ENCODE results near the gene APLNR.

APLNR gene

DNA sequence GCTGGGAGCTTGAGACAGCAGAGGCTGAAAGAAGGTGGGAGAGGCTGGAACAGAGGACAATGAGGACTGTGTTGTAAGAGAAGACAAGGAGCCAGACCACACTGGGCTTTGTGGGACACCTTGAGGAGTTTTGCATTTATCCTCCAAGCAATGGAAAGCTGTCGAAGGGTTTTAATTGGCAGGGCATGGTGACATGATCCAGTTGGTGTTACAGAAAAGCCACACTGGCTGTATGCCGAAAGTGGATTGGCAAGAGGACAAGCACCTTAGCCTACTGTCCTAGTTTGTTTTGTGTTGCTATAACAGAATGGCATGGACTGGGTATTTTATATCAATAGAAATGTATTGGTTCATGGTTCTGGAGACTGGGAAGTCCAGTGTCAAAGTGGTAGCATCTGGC, 14.0 kb upstream of the APLNR start:
- DNase-seq, result no peak

GRCh38 chr11:57249384-57250319, 12.6 kb upstream of the APLNR start:
- DNase-seq, result peak; percentile 41

DNA sequence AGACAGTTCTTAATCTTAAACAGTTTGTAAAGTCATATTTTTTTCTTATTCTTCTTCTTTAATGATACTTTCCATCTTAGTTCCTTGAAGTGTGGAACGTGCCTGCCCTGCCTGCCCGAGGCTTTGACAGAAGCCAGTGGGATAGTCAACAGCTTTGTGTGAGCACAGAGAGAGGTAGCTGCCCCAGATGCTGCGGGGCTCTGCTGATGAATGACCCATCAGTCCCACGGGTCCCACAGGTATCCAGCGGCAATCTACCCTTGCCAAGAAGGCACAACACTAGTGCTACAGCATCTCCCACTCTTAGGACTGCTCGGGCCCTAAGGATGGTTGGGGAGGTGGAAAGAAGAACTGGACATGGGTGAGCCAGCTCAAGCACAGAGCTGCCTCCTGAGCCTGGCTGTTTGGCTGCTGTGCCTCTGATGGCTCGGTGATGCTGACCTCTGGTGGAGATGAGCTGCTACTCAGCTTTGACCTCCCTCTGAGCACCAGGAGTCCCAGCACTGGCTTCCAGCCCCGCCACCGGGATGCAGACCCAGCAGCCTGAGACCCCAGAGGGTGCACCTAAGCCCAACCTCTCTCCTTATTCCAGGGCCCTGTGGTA, 11.8 kb upstream of the APLNR start:
- peak; percentile 3 for DNase-seq

DNA sequence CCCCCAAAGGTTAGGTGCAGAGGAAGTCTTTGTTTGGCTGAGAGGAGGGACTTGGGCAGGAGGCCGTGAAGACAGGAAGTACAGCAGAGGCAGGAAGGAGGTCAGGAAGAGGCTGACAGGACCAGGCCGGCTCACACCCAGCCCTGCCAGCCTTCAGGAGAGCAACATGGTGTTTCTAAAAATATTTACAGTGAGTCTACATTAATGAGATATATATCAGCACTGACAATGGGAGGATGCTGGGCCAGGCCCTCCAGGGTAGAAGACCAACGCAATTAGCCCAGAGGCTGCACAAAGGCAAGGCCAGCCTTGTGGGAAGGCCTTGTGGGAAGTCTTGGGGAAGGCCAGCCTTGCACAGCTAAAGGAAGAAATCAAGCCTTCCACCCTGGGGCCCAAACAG, 7.9 kb upstream of the APLNR start:
- no peak for DNase-seq

DNA sequence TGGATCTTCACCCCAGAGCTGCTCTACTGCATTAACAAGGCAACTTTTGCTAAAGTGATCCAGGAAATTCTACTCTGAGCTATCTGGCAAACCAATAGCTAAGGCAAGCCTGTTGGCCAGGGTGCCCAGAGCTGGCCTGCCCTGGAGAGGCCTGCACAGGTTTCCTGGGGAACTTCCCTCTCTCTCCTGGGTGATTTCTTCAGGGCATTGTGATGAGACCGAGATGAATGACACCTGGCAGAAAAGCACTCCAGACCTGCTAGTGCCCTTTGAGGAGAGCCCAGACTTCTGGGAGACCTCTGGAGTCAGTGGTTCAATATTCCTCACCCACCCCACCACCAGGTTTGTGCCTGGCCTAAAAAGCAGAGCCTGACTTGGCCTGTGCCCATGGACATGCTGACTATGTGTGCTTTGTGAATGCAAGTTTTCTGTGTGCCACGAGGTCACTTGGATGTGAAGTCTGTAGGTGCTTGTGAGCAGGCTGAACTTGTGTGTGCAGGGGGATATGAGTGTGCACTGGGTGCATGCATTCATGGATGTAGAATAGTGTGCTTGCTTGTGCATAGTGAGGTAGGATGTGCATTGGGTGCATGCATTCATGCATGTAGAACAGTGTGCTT, 4.4 kb upstream of the APLNR start:
- DNase-seq, result no peak

DNA sequence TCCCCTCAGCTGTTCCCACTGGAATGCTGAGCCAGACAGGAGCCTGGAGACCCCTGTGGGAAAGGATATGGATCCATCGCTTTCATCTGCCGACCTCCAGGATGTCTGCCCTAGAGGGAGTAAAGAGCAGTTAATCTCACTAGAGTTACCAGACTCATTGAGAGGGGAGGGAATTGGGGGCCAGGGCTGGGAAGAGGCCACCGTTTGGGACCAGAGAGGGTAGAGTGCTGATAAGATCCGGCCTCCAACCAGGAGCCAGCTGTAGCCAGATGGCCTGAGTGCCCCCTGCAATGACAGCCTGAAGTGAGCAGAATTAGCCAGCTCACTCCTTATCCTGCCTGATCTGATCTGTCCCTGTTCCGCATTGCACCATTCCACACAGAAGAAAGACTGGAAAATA, 3.7 kb upstream of the APLNR start:
- DNase-seq, result no peak

DNA sequence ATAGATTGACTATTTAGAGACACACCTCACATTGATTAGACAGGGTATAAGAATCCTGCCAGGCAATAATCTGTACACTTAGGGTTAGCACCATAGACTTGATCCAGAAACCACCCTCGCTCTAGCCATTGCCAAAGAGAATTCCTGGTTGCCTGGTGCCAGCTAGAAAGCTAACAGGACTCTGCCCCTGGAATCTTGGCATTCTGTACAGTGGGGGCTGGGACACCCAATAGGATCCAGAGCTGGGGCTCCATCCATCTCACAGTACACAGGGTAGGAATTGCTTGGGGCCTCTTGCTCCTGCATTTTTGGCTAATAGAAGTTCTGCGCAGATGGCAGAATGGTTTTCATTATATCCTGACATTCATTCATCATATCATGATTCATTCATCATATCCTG, 3.0 kb upstream of the APLNR start:
- DNase-seq, result no peak

DNA sequence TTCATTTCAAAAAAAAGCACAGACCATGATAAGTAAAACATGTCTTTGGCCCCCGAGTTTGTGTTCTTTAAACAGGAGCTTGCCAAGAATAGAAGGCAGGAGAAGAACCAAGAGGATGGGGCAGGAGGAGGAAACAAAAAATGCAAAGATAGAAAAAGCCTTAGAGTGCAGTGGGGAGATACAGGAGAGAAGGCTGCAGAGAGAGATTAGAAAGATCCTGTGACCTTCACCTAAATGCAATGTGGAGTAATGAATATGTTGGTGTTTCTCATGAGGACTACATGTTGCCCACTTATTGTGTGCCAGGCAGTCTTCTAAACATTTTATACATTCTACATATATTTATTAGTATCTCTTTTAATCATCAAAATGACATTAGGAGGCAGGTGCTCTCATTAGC, 2.3 kb upstream of the APLNR start:
- no peak for DNase-seq

- no peak for DNase-seq
Measured at GRCh38 chr11:57235761-57236703, 1.0 kb downstream of the APLNR start.

DNA sequence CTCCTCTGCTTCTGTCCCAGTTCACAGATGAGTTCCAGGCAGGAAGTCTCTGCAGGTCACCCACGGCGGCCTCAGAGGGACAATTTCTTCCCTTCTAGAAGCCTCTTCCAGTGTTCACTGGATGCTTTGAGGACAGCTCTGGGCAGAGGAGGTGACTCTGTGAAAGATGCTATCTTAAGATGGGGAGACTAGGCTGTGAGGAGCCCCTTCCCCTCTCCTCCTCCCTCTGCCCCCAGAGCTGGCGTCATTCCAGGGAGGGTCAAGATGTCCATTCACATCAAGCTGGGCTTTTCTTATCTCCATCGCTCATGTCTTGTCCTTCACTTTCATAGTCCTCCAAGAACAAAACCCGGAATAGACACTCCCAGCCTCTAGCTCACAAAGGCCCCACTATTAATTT, 3.3 kb downstream of the APLNR start:
- no peak for DNase-seq

DNA sequence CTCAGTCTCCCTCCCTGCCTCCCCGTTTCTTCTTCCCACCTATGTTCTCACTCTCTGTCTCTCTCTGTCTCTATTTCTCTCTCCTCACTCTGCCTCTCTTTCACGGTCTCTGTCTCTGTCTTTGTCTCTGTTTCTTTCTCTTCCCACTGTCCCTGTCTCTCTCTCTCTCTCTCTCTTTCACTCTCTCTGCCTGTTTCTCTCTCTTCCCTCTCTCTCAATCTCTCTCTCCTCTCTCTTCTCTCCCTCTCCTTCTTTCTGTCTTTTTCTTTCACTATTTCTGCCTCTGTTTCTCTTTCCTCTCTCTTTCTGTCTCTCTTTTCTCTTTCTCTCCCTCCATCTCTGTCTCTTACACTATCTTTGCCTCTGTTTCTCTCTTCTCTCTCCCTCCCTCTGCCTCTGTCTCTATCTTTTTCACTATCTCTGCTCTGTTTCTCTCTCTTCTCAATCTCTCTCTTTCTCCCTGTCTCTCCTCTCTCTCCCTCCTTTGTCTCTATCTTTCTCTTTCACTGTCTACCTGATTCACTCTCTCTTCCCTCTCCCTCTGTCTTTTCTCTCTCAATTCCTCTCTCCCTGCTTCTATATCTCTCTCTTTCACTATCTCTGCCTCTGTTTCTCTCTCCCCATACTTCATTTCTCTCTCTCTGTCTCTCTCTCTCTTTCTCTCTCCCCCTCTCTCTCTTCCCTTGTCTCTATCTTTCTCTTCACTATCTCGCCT, 5.4 kb downstream of the APLNR start:
- no peak for DNase-seq

DNA sequence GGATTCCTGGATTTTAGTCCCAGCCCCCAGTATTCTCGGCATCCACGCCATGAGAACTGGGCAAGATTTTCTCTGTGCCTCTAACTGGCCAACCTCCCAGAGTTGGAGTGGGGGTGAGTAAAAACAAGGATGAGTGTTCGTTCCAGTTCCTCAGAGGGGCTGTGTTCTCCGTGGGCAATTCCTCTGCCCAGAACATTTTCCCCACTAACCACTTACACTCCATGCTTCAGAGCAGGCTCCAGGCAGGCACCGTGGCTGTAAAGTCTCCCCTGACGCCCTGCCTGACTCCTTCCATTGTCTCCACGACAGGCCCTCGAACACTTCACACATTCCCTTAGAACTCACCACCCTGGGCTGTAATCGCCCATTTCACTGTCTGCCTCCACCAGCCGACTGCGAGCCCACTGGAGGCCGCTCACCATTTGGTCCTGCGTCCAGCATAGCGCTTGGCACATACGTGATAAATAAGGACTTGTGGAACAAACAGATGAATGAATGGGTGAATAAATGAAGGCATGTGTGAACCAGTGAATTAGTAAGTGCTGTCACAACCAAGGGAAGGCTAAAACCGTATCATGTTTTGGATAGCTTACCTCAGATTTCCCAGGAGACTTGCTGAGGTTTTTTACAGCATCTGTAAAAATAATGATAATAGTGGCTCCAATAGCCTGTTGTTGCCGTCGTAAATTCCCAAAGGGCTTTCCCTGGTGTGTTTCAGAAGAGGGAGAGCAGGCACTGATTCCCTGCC, 6.1 kb downstream of the APLNR start:
- no peak for DNase-seq

GRCh38 chr11:57230316-57230715, 6.7 kb downstream of the APLNR start:
- DNase-seq, result no peak

DNA sequence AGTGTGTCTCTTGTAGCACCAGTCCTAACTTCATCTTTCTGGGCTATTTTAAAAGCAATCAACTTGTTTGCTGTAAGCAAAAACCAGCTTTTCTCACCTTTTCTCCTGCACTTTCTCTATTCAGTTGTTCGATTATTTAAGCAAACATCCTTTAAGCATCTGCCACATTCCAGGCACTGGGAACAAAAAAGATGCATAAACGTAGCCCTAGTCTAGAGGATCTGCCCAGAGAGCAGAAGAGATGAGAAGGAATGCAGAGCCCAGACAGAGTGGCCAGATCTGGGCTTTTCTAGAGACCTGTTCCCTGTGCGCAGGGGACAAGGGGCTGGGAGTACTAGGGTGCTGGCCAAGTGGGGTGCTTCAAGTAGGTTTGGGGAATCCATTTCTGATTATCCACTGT, 8.4 kb downstream of the APLNR start:
- no peak for DNase-seq

- DNase-seq, result no peak
Measured at GRCh38 chr11:57224537-57224936, 12.5 kb downstream of the APLNR start.

DNA sequence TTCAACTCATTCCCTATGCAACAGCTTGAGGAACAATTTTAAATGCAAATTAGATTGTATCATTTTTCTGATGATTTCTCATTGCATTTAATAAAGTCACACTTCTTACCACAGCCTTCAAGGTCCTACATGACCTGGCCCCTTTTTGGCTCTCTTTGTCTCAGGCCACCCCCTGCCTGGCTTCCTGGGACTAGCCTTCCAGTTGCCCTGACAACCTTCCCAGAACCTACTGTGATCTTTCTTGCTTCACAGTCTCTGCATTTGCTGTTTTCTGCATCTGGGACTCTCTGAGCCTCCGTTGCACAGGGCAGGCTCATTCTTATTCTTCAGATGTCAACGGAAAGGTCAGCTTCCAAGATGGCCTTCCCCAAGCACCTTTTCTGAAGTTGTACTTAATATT, 12.9 kb downstream of the APLNR start:
- no peak for DNase-seq

DNA sequence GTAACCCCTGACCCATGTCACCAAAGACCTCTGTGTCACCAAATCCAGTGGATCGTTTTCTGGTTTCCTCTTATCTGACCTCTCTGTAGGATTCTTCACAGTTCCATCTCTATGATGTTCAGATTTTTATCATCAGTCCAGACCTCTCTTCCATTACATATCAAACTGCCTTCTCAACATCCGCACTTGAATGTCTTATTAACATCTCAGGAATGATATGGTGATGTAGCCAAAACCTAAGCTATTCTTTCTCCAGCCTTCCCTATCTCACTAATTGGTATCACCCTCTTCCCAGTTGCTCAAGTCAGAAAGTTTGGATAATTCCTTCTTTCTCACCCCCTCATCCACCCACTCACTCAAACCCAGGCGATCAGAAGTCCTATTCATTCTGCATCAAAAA, 13.4 kb downstream of the APLNR start:
- no peak for DNase-seq

DNA sequence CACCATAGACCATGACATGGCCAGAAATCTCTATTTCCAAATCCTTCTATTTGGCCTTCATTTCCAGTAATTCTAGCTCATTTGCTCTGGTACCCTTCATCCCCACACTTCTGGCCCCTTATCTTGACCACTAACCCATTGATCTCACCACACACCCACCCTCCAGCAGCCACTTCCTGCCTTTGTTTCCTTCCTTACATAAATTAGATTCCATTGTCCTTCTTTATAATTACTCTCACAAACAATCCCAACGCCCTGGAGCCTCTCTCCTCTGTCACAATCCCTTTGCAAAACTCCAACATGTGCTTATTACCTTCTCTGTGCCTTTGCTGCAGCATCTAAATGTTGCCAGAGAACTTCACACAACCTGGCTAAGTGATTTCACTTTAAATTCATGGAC, 14.8 kb downstream of the APLNR start:
- DNase-seq, result no peak

- no peak for DNase-seq
Measured at GRCh38 chr11:57219021-57219627, 17.9 kb downstream of the APLNR start.

DNA sequence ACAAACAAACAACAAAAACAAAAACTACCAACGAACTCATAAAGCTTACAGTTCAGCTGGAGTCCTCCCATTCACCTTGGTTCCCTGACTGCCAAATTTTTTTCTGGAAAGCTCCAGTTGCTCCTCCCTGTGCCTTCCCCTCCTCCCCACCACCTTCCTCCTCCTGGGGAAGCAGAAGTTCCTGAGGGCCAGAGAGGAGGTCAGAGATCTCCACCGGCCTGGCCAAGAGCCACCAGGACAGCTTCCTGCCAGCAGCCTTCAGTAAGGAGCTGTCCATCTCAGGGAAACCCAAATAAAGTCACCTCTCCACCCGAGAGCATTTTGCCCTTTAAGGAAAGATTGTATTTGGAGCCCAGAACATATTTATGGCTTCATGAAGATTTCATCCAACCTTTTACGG, 20.0 kb downstream of the APLNR start:
- DNase-seq, result no peak

DNA sequence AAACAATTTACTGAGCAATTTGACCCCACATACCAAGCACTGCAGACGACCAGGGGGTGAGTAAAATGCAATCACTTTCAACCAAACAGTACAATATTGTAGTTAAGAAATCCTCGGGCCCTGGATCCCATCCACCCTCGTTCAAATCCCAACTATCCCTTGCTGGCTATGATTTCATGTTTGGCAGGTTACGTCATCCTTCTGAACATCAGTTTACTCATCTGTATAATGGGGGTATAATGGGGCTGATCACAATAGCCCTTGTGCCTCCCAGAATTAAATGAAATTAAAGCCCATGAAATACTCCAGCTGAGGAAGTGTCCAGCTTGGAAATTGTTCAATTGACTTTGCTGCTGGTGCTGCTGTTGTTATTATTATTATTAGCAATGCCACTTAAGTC, 20.6 kb downstream of the APLNR start:
- no peak for DNase-seq

Measured in NCI-H1436 (cell line).